Limb (tissue), 2 donors: ENCODE measurements around the gene MAP4K5.

Source experiments
- DNase-seq, 2 donors: peaks; one replicate each; pipeline ENCODE4 v3.0.0-alpha.2; 2016; ENCODE audit errors: extremely low spot score in 2 of 2

The MAP4K5 gene

DNA sequence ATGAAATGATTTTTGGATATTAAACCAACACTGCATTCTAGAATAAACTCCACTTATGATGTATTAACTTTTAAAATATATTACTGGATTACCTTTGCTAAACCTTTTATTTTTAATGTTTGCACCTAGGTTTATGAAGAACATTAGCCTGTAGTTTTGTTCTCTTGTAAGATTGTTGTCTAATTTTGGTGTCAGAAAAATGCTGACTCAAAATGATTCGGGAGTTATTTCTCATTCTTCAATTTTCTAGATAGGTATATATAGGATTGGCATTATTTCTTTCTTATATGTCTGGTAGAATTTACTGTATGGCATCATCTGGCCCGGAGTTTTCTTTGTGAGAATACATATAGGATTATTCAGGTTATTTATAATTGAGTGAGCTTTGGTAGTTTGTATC, 54.6 kb downstream of the MAP4K5 start:
- DNase-seq: no peak

DNA sequence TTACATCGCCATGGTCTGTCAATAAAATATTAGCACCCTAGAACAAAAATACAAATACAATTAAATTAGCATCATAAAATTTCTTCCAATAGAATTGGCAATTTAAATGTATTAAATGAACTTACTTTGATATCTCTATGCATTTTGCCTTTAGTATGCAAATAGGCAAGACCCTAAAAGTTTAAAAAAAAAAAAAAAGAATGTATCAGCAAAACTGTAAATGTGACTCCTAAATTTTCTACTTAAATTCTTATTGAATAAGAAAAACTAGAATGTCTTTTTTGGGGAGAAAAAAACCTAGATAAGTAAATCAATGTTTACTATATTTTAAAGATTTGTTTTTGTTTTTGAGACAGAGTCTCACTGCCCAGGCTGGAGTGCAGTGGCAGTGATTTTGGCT, 56.2 kb downstream of the MAP4K5 start:
- no peak for DNase-seq

DNA sequence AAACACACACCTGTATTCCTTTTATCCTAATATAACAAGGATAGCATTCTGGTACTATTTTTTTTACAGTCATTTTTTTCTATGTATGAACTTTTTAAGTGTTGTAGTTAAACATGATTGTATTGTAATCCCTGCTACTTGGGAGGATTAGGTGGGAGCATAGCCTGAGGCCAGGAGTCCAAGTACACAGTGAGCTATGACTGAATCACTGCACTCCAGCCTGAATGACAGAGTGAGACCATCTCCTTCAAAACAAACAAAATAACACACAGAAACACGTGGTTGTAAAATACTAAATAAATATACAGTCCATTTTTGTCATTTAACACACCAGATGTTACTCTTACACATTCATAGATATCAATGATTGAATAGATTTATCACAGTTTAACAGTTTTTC, 56.9 kb downstream of the MAP4K5 start:
- no peak for DNase-seq

DNA sequence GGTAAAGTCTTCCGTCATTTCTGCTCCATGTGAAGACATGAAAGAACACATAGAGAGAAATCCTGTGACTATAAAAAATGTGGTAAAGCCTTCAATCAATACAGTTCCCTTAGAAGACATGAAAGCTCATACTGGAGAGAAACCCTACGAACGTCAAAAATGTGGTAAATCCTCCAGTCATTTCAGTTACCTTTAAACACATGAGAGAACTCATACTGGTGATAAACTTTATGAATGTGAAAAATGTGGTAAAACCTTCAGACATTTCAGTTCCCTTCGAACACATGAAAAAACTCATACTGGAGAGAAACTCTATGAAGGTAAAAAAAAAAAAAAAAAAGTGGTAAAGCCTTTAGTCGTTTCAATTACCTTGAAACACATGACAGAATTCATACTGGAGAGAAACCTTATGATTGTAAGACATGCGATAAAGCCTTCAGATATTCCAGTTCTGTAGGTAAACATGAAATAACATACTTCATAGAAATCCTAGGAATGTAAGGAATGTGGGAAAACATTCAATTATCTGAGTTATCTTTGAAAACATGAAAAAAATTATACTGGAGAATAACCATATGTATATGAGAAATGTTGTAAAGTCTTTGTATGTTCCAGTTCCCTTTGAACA, 60.4 kb downstream of the MAP4K5 start:
- no peak for DNase-seq

DNA sequence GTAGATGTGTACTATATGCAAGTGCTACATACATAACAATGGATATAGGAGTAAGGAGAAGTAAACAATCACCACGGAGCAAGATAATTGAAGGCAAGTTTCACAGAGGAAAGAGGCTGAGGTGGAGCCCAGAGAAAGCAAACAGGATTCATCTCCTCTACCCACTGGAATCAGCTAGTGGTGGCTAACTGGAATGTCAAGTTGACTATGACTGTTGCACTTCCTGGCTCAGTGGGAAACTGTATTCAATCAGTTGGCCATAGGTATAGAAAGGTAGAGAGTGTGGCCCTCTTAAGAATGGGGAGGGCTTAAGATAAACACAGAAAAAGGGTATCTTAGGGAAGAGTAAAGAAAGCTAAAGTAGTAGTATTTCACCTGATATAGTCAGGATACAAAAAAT, 62.4 kb downstream of the MAP4K5 start:
- no peak for DNase-seq

DNA sequence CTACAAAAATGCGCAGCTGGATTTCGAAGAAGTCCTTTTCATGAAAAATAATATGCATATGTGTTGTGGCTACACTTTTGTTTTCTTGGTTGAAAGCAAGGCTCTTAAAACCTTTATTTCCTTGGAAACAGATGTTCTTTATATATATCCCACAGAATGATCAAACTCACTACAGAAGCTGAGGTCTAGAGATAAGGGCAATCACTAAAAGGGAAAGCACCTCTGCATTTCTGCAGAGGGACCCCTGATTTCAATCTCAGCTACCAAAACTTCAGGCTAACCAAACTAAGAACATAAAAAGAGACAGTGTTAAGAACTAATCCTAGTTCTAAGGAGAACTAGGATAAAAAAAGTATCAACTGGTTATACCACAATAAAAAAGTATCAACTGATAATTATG, 70.3 kb downstream of the MAP4K5 start:
- no peak for DNase-seq

DNA sequence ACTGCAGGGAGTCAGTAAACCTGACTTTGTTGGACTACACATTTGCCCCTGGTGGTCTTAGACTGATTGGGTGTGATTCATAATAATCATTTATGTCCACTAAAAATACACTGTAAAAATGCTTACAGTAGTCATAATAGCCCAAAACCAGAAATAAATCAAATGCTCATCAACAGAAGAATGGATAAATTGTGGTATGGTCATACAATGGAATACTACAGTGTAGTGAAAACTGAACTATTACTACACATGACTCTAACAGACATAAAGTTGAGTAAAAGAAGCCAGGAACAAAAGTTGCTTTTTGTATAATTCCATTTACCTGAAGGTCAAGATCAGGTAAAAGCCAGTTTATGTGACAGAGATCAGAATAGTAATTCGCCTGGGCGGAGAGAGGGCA, 78.5 kb downstream of the MAP4K5 start:
- DNase-seq: no peak

DNA sequence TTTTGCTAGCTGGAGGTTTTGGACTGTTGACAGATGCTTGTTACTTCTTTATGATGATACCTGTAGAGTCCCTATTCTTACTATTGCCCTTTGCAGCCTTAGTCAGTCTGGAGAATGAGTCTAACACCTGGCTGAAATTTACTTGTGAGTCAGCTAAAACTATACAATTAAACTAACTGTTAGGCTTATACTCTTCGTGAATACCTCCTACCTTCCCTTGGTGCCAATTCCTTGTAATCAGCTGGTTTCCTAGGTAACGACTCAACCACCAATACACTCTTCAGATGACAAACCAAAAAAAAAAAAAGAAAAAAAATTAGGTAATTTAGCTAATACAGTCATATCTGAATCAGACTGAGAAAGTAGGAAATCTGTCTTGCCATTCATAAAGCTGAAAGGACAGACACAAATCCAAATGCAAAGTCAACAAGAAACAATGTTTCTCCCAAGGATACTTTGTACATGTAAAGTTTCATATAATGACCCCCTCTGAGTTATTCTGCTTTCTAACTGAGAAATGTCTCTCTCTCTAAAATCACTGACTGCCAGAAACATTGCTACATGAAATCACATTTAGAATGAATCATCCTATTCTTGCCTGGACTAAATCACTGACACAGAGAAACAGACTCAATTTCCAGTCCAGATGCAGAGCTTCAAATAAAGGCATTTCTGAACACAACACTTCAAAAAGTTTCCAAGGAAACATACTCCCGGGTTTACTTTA, 79.2 kb downstream of the MAP4K5 start:
- DNase-seq: peak in 1 of 2 donors; percentile 10

DNA sequence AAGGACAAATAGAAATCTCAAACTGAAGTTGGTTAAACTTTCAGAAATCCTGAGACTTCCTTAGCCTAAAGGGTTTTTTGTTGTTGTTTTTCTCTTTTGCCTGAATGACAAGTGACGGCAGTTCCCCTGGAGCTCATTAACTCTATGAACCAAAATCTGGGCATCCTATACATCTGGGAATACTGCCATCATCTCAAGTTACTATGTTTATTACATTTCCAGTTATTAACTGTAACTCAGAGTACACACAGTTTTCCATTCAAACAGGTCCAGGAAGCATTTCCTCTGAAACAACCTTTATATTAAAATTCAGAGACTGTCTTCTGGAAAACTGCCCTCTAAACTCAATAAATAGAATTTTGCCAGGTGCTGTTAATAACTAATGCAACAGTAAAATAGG, 80.1 kb downstream of the MAP4K5 start:
- no peak for DNase-seq

DNA sequence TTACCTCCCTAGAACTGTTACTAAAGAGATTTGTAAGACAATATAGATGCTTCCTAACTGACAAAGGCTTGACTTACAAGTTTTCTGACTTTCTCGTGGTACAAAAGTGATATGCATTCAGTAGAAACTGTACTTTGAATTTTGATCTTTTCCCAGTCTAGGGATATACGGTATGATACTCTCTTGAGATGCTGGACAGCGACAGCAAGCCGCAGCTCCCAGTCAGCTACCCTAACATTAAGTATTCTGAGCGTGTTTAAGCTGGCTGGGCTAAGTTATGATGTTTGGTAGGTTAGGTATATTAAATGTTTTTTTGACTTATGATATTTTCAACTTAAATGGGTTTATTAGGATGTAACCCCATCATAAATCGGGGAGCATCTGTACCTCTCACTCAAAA, 80.5 kb downstream of the MAP4K5 start:
- no peak for DNase-seq

DNA sequence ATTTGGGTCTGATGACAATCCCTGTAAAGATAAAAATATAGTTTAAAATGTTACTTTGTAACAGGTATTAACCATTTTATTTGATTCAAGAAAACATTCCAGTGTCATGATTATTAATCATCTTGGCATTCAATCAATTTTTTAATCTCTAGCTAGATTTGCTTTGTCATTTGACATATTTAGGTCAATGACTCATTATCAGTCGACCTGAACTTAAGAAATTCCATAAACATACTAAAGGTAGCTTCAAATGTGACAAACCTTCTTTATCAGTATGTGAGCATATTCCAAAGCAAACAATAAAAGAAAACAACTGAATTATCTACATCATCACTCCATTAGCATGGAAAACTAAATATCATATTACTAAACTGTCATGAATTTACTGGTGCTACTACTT, 84.9 kb downstream of the MAP4K5 start:
- no peak for DNase-seq

DNA sequence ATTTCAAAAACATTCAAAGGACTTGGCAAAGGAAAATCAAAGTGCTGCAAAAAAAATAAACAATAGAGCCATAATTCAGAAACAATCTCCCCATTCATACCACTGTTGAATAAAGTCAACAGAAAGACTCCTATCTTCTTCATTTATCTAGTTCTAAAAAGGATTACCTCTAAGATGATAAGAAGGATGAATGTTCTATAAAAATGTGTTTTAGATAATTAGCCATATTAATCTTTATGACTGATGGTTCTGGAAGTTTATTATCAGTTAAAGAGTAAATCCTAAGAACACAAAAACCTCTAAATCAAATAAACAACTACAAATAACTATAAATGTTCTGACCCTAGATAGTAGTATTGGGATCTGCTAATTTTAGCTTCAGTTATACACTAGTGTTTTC, 97.8 kb downstream of the MAP4K5 start:
- no peak for DNase-seq

DNA sequence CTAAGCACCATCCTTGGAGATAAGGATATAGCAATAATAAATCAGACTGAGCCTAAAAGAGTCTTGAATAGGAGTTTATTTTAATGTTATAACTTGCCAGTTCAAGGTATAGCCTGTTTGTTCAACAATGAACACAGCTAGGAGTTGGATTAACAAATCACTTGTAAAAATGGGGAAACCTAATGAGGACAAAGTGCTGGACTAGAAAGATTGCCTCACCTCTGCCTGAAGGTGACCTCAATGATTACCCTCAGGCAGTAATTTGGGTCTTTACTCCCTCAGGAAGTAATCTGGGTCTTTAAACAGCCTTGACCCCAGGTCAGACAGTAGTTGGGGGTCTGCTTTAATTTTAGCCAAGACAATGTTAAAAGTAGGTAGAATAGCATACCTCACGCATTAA, 100.2 kb downstream of the MAP4K5 start:
- DNase-seq: no peak

DNA sequence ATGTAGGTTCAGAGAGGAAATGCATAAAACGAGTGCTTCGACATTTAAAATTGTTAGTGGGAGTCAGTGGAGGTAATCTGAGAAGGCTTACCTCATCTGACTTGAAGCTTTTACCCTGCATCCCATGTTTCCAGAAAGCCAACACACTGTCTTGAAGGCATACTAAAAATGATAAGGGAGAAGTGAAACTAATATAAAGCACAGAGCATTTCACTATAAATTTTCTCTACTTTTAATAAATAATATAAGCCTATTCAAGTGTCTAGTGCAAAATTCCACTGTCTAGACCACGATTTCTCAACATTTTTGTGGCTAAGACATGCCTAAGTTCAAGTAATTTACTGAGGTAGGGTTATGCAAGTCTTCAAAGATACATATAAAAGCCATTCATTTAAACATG, 106.6 kb downstream of the MAP4K5 start:
- DNase-seq: no peak

DNA sequence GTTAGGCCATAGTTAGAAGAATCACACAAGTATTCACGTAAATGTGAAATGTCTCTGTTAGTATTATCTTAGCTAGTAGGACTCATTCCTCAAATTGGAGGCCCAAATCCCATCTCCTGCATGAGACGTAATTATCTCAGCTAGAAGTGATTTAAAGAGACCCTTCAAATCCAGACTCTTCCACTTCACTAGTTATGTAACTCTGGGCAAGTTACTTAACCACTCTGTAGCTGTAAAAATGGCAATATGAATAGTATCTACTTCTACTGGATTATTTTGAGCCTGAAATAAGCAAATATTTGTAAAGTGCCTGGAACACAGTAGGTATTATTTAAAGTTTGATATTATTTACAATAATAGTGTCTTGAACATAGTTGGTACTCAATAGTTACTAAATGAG, 107.3 kb downstream of the MAP4K5 start:
- no peak for DNase-seq

DNA sequence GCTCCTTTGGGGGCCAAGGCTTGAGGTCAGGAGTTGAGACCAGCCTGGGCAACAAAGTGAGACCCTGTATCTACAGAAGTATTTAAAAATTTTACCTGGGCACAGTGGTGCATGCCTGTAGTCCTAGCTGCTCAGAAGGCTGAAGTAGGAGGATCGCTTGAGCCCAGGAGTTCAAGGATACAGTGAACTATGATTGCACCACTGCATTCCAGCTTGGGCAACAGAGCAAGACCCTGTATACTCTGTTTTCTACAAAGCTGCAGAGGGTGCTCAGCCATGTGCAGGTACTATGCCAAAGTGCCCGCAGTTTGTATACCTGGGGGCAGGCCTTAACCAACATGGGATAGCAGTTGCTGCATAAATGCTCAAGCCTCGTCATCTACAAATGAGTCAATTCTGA, 108.8 kb downstream of the MAP4K5 start:
- no peak for DNase-seq

DNA sequence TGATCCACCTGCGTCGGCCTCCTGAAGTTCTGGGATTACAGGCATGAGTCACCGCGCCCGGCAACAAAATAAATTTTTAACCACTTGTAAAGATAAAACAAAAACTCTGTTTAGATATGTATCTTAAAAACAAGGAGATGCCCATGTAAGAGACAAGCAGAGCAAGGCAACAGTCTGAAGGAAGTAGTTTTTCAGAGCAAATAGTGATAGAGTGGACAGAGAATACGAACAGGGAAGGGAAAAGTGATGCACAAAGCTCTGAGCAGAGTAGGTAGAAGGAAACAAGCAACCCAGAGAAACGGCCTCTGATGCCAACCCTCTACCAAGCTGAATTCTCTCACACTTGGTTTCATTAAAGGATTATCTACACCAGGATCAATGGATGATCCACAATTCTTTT, 110.9 kb downstream of the MAP4K5 start:
- DNase-seq: no peak

DNA sequence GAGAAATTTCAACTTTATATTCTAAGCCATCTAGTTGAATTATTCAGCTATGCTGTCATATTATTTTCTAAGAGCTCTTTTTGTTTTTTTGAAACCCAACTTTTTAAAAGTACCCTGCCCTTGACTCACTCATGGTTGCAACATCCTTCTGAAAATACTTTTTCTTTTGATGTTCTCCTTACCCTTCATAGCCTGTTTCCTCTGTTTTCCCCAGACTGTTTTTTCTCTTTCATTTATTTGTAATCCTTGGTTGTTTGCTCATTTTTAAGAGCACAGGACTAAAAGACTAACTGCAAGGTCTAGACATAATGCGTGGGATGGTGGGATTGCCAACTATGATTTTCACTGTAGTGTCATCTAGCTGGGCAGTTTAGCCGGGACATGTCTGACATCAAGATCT, 114.5 kb downstream of the MAP4K5 start:
- DNase-seq: no peak

DNA sequence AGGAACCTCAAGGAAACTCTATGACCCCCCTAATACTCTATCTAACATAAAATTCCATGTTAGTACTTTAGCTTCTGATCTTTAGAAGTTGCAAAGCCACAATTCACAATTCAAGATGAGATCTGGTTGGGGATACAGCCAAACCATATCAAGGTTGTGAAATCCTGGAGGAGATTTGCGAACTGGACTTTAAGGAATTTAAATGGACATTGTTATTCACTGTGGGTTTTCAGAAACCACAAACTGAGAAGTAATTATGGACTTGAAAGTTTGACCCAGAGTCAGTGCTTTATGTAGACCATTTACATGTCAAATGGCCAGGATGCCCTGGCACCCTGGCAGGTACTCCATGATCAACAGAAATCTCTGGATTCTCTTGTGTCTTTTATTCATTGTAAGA, 121.4 kb downstream of the MAP4K5 start:
- DNase-seq: no peak

DNA sequence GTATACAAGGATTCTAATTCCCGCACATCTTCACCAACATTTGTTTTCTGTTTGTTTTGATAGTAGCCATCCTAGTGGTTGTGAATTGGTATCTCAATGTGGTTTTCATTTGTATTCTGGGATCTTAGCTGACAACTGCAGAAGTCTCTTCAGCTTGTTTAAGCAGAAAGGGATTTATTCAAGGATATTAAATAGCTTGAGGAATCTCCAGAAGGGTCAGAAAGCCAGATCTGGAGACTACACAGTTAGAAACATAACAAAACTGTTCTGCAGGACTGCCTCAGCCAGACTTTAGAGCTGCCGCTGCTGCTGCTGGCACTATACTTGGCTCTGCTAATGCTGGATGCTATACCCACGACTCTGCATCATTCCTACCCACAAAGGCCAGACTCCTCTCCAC, 122.3 kb downstream of the MAP4K5 start:
- DNase-seq: no peak

DNA sequence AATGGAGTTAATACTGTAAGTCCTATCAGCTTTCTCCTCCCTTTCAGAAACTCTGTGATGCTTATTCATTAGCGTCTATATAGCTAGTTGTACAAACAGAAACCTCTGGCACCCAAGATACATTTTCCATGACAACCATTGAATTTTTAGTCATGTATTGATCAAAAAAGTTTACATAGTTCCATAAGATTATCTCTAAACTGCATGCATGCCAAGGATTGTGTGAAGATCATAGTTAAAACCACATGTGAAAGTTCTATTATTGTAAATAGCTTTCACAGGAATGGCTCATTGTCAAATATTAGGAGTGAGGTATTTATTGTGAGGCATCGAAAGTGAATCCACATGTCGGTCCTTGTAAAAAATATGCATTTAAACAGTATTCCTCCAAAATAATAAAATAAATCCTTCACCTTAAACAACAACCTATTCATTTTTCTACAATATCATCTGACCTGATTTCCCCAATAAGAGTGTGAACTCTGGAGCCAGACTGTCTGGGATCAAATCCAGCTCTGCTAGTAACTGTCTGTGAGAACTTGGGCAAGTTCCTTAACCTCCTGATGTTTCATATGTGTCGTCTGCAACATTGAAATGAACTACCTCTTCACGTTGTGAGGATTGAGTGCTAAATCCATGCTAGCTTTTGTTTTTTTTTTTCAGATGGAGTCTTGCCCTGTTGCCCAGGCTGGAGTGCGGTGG, 125.1 kb downstream of the MAP4K5 start:
- DNase-seq: peak in 1 of 2 donors; percentile 54

DNA sequence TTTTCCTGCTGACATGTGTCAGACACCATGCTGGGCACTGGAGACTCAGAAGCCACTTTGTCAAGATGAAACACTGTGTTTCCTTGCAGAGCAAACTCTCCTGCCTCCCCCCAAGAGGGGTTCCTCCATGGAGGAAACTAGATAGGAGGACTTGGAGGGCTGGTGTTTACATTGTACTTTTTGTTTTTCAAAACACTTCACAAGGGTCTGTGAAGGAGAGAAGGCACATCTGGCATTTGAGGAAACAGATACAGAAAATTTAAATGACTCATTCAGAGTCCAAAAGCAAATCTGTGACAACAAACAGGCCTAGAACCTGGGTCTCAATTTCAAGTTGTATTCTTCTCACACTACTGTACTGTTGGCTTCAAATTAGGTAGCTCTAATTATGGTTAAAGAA, 128.9 kb downstream of the MAP4K5 start:
- DNase-seq: no peak

DNA sequence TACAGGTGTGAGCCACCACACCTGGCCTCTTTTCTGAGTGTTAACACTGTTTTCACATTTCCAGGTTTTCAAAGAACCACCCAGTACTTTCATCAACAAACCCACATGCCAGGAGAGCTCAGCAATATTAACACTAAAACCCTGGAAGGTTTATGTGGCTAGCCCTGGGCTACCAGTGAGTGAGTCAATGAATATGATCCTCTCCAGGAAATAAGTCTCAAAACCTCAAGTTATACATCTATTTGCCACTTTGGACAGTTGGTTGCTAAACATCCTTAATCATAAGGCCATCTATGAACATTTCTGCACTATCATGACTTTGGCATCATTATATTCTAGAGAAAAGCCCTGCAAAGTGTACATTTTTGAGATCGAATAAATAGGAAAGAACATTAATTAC, 129.4 kb downstream of the MAP4K5 start:
- no peak for DNase-seq
